SK-N-SH treated with all-trans-retinoic acid at 6 μM for 48 hours (cell line): Measurements from ENCODE around the gene MPP7.

ENCODE experiments used
- ATAC-seq: fragments of 200-7000 bp; cut with Tn5 transposase; 3 replicates; pipeline ENCODE4 v1.9.1; 2020; ENCODE audit warnings: mild to moderate bottlenecking, moderate library complexity
- ARNTL ChIP-seq: fragments of 450-650 bp; formaldehyde crosslinking; IDR thresholded peaks from 2 replicates; pipeline ENCODE4 v1.5.0; 2020; ENCODE audit warnings: low read depth, mild to moderate bottlenecking, moderate library complexity, borderline replicate concordance
- CSDC2 ChIP-seq: fragments of 250-450 bp; sonication (Bioruptor Pico); IDR thresholded peaks from 2 replicates; pipeline ENCODE4 v1.5.0; 2020; ENCODE audit warnings: mild to moderate bottlenecking, moderate library complexity
- ESRRG ChIP-seq: fragments of 250-450 bp; sonication (Bioruptor Pico); IDR thresholded peaks from 2 replicates; pipeline ENCODE4 v1.6.1; 2021; ENCODE audit warnings: mild to moderate bottlenecking
- GLIS3 ChIP-seq: fragments of 250-450 bp; sonication (Bioruptor Pico); IDR thresholded peaks from 2 replicates; pipeline ENCODE4 v1.5.0; 2020; ENCODE audit warnings: mild to moderate bottlenecking, moderate library complexity
- ISL1 ChIP-seq: fragments of 250-450 bp; sonication (Bioruptor Pico); IDR thresholded peaks from 2 replicates; pipeline ENCODE4 v2.1.2; 2022; ENCODE audit warnings: mild to moderate bottlenecking, moderate library complexity
- POU6F1 ChIP-seq: fragments of 250-450 bp; sonication (Bioruptor Pico); IDR thresholded peaks from 2 replicates; pipeline ENCODE4 v1.8.0; 2021; ENCODE audit warnings: low read depth, mild to moderate bottlenecking, moderate library complexity, borderline replicate concordance
- PPARA ChIP-seq: fragments of 250-450 bp; sonication (Bioruptor Pico); IDR thresholded peaks from 2 replicates; pipeline ENCODE4 v1.5.0; 2020; ENCODE audit warnings: mild to moderate bottlenecking, borderline replicate concordance
- RARB ChIP-seq: fragments of 250-450 bp; sonication (Bioruptor Pico); IDR thresholded peaks from 2 replicates; pipeline ENCODE4 v1.8.0; 2021; ENCODE audit warnings: mild to moderate bottlenecking, moderate library complexity
- SNAI2 ChIP-seq: fragments of 250-450 bp; sonication (Bioruptor Pico); IDR thresholded peaks from 2 replicates; pipeline ENCODE4 v1.5.0; 2020; ENCODE audit warnings: mild to moderate bottlenecking, moderate library complexity
- TCF4 ChIP-seq: fragments of 250-450 bp; sonication (Bioruptor Pico); IDR thresholded peaks from 2 replicates; pipeline ENCODE4 v1.8.0; 2021; ENCODE audit warnings: mild to moderate bottlenecking, moderate library complexity, borderline replicate concordance
- TOX ChIP-seq: fragments of 250-450 bp; sonication (Bioruptor Pico); IDR thresholded peaks from 2 replicates; pipeline ENCODE4 v1.8.0; 2021; ENCODE audit warnings: mild to moderate bottlenecking, moderate library complexity, borderline replicate concordance
- TSHZ2 ChIP-seq: fragments of 250-450 bp; sonication (Bioruptor Pico); IDR thresholded peaks from 2 replicates; pipeline ENCODE4 v1.5.0; 2020; ENCODE audit warnings: mild to moderate bottlenecking, moderate library complexity
- ZC3H10 ChIP-seq: fragments of 250-450 bp; sonication (Bioruptor Pico); IDR thresholded peaks from 2 replicates; pipeline ENCODE4 v1.5.1; 2021; ENCODE audit warnings: mild to moderate bottlenecking, moderate library complexity
- ZFP3 ChIP-seq: fragments of 250-450 bp; sonication (Bioruptor Pico); IDR thresholded peaks from 2 replicates; pipeline ENCODE4 v1.5.0; 2020; ENCODE audit warnings: mild to moderate bottlenecking, moderate library complexity
- ZFP30 ChIP-seq: fragments of 450-650 bp; formaldehyde crosslinking; IDR thresholded peaks from 2 replicates; pipeline ENCODE4 v1.5.0; 2022; ENCODE audit warnings: mild to moderate bottlenecking, moderate library complexity
- ZNF565 ChIP-seq: fragments of 450-650 bp; formaldehyde crosslinking; conservative IDR thresholded peaks from 2 replicates; pipeline ENCODE4 v1.5.0; 2020; ENCODE audit warnings: low read depth, mild to moderate bottlenecking, moderate library complexity
- ZNF70 ChIP-seq: fragments of 450-650 bp; formaldehyde crosslinking; IDR thresholded peaks from 2 replicates; pipeline ENCODE4 v1.5.0; 2020; ENCODE audit warnings: mild to moderate bottlenecking, moderate library complexity
- ZNF8 ChIP-seq: fragments of 450-650 bp; formaldehyde crosslinking; IDR thresholded peaks from 2 replicates; pipeline ENCODE4 v1.5.0; 2020; ENCODE audit warnings: mild to moderate bottlenecking, moderate library complexity
- TF ChIP-seq, protein P1 (sequence below): fragments of 250-450 bp; sonication (Bioruptor Pico); IDR thresholded peaks from 2 replicates; pipeline ENCODE4 v1.8.0; 2020; ENCODE audit warnings: mild to moderate bottlenecking, moderate library complexity, borderline replicate concordance
- TF ChIP-seq, protein P2 (sequence below): fragments of 250-450 bp; sonication (Bioruptor Pico); IDR thresholded peaks from 2 replicates; pipeline ENCODE4 v1.5.1; 2021; ENCODE audit warnings: mild to moderate bottlenecking, moderate library complexity

Gene MPP7

GRCh38 chr10:28316696-28317095, 13.8 kb upstream of the MPP7 start:
- TF ChIP-seq ZNF70 (CRISPR knock-in tag): no peak
- TF ChIP-seq TSHZ2 (CRISPR knock-in tag): no peak
- no peak for TF ChIP-seq ZC3H10
- TF ChIP-seq PPARA (CRISPR knock-in tag): no peak
- TF ChIP-seq ARNTL (CRISPR knock-in tag): no peak
- TF ChIP-seq, protein P1, sequence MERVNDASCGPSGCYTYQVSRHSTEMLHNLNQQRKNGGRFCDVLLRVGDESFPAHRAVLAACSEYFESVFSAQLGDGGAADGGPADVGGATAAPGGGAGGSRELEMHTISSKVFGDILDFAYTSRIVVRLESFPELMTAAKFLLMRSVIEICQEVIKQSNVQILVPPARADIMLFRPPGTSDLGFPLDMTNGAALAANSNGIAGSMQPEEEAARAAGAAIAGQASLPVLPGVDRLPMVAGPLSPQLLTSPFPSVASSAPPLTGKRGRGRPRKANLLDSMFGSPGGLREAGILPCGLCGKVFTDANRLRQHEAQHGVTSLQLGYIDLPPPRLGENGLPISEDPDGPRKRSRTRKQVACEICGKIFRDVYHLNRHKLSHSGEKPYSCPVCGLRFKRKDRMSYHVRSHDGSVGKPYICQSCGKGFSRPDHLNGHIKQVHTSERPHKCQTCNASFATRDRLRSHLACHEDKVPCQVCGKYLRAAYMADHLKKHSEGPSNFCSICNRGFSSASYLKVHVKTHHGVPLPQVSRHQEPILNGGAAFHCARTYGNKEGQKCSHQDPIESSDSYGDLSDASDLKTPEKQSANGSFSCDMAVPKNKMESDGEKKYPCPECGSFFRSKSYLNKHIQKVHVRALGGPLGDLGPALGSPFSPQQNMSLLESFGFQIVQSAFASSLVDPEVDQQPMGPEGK (CRISPR knock-in tag): no peak
- TF ChIP-seq CSDC2 (CRISPR knock-in tag): no peak
- no peak for ATAC-seq

- TF ChIP-seq RARB (no peak), POU6F1 (CRISPR knock-in tag) (no peak), ISL1 (CRISPR knock-in tag) (no peak), ZFP3 (CRISPR knock-in tag) (no peak), CSDC2 (CRISPR knock-in tag) (no peak), ARNTL (CRISPR knock-in tag) (no peak), ESRRG (CRISPR knock-in tag) (no peak), SNAI2 (CRISPR knock-in tag) (no peak)
- TF ChIP-seq, protein P1 (CRISPR knock-in tag): no peak
- ATAC-seq: no peak
Observed at GRCh38 chr10:28315140-28315539, 12.3 kb upstream of the MPP7 start.

GRCh38 chr10:28314211-28314610, 11.3 kb upstream of the MPP7 start:
- ATAC-seq: no peak
- TF ChIP-seq, protein P1 (CRISPR knock-in tag): no peak
- TF ChIP-seq, protein P2, sequence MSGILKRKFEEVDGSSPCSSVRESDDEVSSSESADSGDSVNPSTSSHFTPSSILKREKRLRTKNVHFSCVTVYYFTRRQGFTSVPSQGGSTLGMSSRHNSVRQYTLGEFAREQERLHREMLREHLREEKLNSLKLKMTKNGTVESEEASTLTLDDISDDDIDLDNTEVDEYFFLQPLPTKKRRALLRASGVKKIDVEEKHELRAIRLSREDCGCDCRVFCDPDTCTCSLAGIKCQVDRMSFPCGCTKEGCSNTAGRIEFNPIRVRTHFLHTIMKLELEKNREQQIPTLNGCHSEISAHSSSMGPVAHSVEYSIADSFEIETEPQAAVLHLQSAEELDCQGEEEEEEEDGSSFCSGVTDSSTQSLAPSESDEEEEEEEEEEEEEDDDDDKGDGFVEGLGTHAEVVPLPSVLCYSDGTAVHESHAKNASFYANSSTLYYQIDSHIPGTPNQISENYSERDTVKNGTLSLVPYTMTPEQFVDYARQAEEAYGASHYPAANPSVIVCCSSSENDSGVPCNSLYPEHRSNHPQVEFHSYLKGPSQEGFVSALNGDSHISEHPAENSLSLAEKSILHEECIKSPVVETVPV (CRISPR knock-in tag): no peak
- no peak for TF ChIP-seq ARNTL (CRISPR knock-in tag)
- TF ChIP-seq ZNF70 (CRISPR knock-in tag): no peak
- no peak for TF ChIP-seq ZFP30 (CRISPR knock-in tag)
- no peak for TF ChIP-seq POU6F1 (CRISPR knock-in tag)
- no peak for TF ChIP-seq ZC3H10
- TF ChIP-seq TOX (CRISPR knock-in tag): no peak
- no peak for TF ChIP-seq CSDC2 (CRISPR knock-in tag)
- no peak for TF ChIP-seq PPARA (CRISPR knock-in tag)
- no peak for TF ChIP-seq TCF4 (CRISPR knock-in tag)
- no peak for TF ChIP-seq ZFP3 (CRISPR knock-in tag)
- TF ChIP-seq ZNF8 (CRISPR knock-in tag): no peak
- TF ChIP-seq ZNF565 (CRISPR knock-in tag): no peak
- TF ChIP-seq SNAI2 (CRISPR knock-in tag): no peak
- no peak for TF ChIP-seq ESRRG (CRISPR knock-in tag)
- no peak for TF ChIP-seq RARB
- TF ChIP-seq GLIS3 (CRISPR knock-in tag): no peak
